Suprapubic skin (tissue), 3 donors: Measurements from ENCODE around the gene SERPINA9.

Experiments used
- POLR2AphosphoS5 ChIP-seq, 3 donors: sonication (generic); formaldehyde crosslinking; IDR thresholded peaks; one replicate each; pipeline ENCODE4 v1.6.1; 2017; ENCODE audit warnings: antibody characterized with exemption in 3 of 3
- TF ChIP-seq, protein P1 (sequence below), 2 donors: fragments of 200-600 bp in 1 of 2; fragments of 450-650 bp in 1 of 2; sonication (generic) in 1 of 2; IDR thresholded peaks; one replicate each; pipeline ENCODE4 v1.5.1; 2016 to 2019; ENCODE audit warnings: antibody characterized with exemption in 2 of 2, mild to moderate bottlenecking in 1 of 2, moderate library complexity in 1 of 2

DNA sequence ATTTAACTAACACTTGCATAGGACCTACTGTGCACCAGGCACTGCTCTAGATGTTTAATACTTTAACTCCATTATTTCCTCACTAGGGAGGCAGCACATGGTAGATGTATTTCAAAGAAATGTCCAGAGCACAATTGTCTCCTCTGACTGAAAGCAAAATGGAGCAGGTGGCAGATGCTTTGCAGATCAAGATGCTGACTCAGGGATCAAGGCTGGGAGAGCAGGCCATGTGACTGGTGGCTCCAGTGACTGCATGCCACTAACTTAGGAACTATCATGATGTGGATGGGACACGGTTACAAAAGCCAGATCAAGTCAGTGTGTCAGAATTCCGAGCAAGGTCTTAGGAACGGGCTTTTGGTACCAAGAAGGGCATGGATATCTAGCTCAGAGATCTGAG lies 51.6 kb downstream of the SERPINA9 start:
- TF ChIP-seq, protein P1, sequence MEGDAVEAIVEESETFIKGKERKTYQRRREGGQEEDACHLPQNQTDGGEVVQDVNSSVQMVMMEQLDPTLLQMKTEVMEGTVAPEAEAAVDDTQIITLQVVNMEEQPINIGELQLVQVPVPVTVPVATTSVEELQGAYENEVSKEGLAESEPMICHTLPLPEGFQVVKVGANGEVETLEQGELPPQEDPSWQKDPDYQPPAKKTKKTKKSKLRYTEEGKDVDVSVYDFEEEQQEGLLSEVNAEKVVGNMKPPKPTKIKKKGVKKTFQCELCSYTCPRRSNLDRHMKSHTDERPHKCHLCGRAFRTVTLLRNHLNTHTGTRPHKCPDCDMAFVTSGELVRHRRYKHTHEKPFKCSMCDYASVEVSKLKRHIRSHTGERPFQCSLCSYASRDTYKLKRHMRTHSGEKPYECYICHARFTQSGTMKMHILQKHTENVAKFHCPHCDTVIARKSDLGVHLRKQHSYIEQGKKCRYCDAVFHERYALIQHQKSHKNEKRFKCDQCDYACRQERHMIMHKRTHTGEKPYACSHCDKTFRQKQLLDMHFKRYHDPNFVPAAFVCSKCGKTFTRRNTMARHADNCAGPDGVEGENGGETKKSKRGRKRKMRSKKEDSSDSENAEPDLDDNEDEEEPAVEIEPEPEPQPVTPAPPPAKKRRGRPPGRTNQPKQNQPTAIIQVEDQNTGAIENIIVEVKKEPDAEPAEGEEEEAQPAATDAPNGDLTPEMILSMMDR (IDR thresholded peaks at IDR 0.05), result no peak
- no peak for TF ChIP-seq POLR2AphosphoS5 (IDR thresholded peaks at IDR 0.05)
